ENCODE results near the gene EPHA10. TPM values are rescaled to one million over a fixed set of nuclear protein-coding genes. Genes with fewer than 3 reads are reported as not detected.
"Not testable (repeated sequence)": the region's sequence is repeated elsewhere in the genome, so short reads cannot be mapped to it uniquely, and the experiment has no call there.

EPHA10 gene
- total RNA-seq, 2 donors from 2014 or later, result 0.22 TPM; not detected in 1

DNA sequence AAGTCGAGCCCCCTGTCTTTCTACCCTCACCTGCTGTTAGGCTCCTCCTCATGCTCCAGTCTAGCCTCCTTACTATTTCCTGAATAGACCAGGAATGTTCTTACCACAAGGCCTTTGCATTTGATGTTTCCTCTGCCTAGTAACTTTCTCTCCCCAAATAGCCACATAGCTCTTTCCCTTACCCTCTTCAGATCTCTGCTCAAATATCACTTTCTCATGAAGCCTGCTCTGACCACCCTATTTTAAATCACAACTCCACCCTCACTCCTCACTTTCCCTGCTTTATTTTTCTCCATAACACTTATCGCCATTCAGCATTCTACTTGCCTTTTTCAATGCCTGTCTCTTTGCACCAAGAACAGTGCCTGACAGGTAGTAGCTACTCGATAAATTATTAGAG, 79.2 kb downstream of the EPHA10 start:
- Histone ChIP-seq H3K27me3 (no peaks in the 10 kb centered on the region), H3K4me1 (peaks cover 0 to 20% of the 10 kb centered on the region in 2 donors), H3K4me3 (no peak overlapping the region), H3K36me3 (peaks cover 49% of the 10 kb centered on the region), H3K9me3 (no peaks in the 10 kb centered on the region), H3K27ac (no peak overlapping the region)
- no peak for DNase-seq (ENCODE audit: low spot score)
- no peak for TF ChIP-seq CTCF (IDR thresholded peaks at IDR 0.05)

GRCh38 chr1:37684182-37684581, 80.7 kb downstream of the EPHA10 start:
- H3K4me3 ChIP-seq; H3K27ac ChIP-seq; DNase-seq (ENCODE audit: low spot score); H3K9me3 ChIP-seq; H3K4me1 ChIP-seq; H3K27me3 ChIP-seq: not testable (repeated sequence)
- H3K36me3 ChIP-seq, result peaks cover 49% of the 10 kb centered on the region

DNA sequence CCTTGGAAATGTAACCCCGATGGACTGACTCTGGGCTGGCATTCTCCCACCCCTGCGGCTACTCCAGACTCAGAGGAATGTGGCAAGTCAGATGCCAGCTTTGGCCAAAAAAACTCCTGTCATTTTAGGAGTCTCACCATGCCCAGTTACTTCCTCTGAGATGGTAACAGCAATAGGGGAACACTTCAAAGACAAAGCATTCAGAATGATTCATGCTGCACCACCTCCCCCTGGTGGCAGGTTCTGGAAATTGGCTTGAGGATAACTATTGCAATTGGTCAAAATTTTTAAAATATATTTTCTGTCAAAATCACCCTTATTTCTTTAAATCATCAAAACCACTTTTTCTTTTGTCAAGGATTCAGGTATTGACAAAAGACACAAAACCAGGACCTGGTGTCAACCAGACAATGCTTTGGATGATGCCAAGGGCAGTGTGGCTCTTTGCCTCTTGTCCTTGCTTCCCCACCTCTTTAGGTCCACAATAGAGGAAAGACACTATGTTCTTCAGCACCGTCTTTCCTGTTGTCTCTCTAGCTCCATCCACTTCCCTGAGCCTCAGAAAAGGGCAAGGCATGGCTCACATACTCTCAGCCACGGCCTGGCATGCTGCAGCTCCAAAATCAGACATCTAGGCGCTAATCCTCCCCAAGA, 82.5 kb downstream of the EPHA10 start:
- peaks cover 49% of the 10 kb centered on the region for H3K36me3 ChIP-seq
- H3K9me3 ChIP-seq, result no peaks in the 10 kb centered on the region
- no peaks in the 10 kb centered on the region for H3K4me1 ChIP-seq
- no peak overlapping the region for H3K4me3 ChIP-seq
- TF ChIP-seq CTCF (IDR thresholded peaks at IDR 0.05), result peak; percentile 81 to 89
- no peaks in the 10 kb centered on the region for H3K27me3 ChIP-seq
- peak; percentile 82 for DNase-seq (ENCODE audit: low spot score)
- no peak overlapping the region for H3K27ac ChIP-seq

GRCh38 chr1:37680933-37681332, 84.0 kb downstream of the EPHA10 start:
- peaks cover 42% of the 10 kb centered on the region for H3K36me3 ChIP-seq
- DNase-seq (ENCODE audit: low spot score), result no peak

GRCh38 chr1:37677808-37678207, 87.1 kb downstream of the EPHA10 start:
- no peak for TF ChIP-seq CTCF (IDR thresholded peaks at IDR 0.05)
- H3K27me3 ChIP-seq, result no peaks in the 10 kb centered on the region
- H3K4me3 ChIP-seq, result no peak overlapping the region
- H3K27ac ChIP-seq, result no peak overlapping the region
- no peaks in the 10 kb centered on the region for H3K9me3 ChIP-seq
- no peaks in the 10 kb centered on the region for H3K4me1 ChIP-seq
- peaks cover 11% of the 10 kb centered on the region for H3K36me3 ChIP-seq
- DNase-seq (ENCODE audit: low spot score), result no peak

More at GRCh38 chr1:37680933-37681332, 84.0 kb downstream of the EPHA10 start:
- Histone ChIP-seq H3K27ac (no peak overlapping the region), H3K4me1 (no peaks in the 10 kb centered on the region), H3K27me3 (no peaks in the 10 kb centered on the region), H3K4me3 (no peak overlapping the region), H3K9me3 (no peaks in the 10 kb centered on the region)
- no peak for TF ChIP-seq CTCF (IDR thresholded peaks at IDR 0.05)

DNA sequence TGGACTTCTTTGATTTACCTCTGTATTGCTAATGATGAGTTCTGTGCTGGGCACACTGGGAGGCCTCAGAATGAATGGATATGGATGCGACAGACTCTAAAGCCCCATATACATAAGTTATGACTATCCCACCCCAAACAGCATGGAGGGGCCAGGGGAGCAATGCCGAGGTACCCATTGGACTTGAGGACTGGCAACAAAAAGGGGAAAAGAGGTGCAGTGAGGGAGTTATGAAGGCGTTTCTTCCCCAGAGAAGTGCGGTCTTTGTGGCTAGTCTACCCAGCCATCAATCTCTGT, 87.8 kb downstream of the EPHA10 start:
- no peak for TF ChIP-seq CTCF (IDR thresholded peaks at IDR 0.05)
- Histone ChIP-seq H3K27ac (no peak overlapping the region), H3K4me1 (no peaks in the 10 kb centered on the region), H3K4me3 (no peak overlapping the region), H3K36me3 (peaks cover 7% of the 10 kb centered on the region), H3K9me3 (no peaks in the 10 kb centered on the region), H3K27me3 (no peaks in the 10 kb centered on the region)
- DNase-seq (ENCODE audit: low spot score), result no peak
